ENCODE measurements around the gene TCFL5.

Gene TCFL5

DNA sequence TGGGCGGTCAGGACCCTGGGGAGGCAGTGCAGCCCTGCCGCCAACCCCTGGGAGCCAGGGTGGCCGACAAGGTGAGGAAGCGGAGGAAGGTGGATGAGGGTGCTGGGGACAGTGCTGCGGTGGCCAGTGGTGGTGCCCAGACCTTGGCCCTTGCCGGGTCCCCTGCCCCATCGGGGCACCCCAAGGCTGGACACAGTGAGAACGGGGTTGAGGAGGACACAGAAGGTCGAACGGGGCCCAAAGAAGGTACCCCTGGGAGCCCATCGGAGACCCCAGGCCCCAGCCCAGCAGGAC is 48.8 kb downstream of the TCFL5 start:
- DNase-seq (ENCODE audit: low read depth in 1 of 2, low spot score in 1 of 2), result no peak

GRCh38 chr20:62812181-62812906 is 49.3 kb downstream of the TCFL5 start:
- no peak for DNase-seq (ENCODE audit: low read depth in 1 of 2, low spot score in 1 of 2)

DNA sequence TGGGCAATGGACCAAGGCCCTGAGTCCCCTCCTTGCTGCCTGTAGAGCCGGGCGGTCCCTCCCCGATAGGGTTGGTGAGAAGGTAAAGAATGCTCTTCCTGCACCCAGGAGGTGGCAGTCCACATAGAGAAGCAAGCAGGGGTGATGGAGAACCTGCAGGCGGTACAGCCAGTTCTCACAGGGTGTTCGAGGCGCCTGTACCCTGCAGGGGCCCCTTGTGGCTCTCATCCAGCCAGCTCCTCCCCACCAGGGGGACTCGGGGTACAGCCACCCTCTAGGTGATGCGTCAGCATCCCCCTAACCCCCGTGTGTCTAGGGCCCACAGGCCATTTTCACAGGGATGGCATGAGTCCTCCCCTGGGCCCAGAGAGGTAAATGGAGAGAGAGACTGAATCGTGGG is 49.9 kb downstream of the TCFL5 start:
- DNase-seq (ENCODE audit: low read depth in 1 of 2, low spot score in 1 of 2), result no peak

GRCh38 chr20:62811320-62811719 is 50.3 kb downstream of the TCFL5 start:
- DNase-seq (ENCODE audit: low read depth in 1 of 2, low spot score in 1 of 2), result no peak

GRCh38 chr20:62809530-62810428 is 51.8 kb downstream of the TCFL5 start:
- no peak for DNase-seq (ENCODE audit: low read depth in 1 of 2, low spot score in 1 of 2)

DNA sequence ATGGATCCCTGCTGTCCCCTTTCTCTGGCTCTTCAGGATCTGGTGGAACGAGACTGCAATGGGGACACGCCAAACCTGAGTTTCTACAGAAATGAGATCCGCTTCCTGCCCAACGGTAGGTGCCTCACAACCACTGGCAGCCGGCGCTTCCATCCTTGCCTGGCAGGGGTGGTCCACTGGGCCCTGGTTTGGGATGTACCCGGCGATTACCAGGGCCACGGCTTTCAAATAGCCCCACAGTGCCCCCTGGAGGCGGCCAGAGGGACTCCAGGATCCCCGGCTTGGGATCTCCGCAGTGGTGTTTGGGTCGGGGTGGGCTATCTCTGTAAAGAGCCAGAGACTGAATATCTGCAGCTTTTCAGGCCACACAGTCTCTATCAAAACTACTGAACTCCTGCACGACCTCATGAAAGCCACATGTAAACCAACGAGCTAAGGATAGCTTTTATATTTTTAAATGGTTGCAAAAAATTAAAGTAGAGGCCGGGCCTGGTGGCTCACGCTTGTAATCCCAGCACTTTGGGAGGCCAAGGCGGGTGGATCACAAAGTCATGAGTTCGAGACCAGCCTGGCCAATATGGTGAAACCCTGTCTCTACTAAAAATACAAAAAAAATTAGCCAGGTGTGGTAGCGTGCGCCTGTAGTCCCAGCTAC is 53.3 kb downstream of the TCFL5 start:
- peak; percentile 53 to 65 for DNase-seq (ENCODE audit: low read depth in 1 of 2, low spot score in 1 of 2)

GRCh38 chr20:62807444-62808210 is 54.0 kb downstream of the TCFL5 start:
- DNase-seq (ENCODE audit: low read depth in 1 of 2, low spot score in 1 of 2), result no peak

DNA sequence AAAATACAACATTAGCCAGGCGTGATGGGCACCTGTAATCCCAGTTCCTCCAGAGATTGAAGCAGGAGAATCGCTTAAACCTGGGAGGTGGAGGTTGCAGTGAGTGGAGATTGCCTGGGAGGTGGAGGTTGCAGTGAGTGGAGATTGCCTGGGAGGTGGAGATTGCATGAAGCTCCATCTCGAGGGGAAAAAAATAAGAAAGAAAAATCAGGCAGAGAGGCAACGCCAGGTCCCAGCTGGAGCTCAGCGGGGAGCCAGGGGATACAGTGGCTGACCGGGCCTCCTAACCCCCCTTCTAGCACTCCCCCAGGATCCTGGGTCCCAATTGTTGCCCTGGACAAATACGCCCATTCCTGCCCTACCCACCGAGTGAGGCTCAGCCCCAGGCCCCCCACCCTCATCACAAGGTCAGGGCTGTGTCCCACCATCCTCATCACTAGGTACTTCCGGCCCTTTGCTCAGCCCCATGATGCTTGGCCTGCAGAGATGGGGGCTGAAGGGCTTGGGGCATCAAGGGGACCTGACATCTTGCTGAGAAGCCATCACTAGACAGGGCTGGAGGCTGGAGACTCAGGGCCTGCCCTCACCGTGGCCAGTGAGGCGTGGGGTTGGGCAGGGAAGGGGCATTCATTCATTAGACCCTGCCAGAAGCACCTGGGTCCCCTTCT is 55.1 kb downstream of the TCFL5 start:
- no peak for DNase-seq (ENCODE audit: low read depth in 1 of 2, low spot score in 1 of 2)

- DNase-seq (ENCODE audit: low read depth in 1 of 2, low spot score in 1 of 2), result no peak
Observed at GRCh38 chr20:62805711-62806382, 55.8 kb downstream of the TCFL5 start.

DNA sequence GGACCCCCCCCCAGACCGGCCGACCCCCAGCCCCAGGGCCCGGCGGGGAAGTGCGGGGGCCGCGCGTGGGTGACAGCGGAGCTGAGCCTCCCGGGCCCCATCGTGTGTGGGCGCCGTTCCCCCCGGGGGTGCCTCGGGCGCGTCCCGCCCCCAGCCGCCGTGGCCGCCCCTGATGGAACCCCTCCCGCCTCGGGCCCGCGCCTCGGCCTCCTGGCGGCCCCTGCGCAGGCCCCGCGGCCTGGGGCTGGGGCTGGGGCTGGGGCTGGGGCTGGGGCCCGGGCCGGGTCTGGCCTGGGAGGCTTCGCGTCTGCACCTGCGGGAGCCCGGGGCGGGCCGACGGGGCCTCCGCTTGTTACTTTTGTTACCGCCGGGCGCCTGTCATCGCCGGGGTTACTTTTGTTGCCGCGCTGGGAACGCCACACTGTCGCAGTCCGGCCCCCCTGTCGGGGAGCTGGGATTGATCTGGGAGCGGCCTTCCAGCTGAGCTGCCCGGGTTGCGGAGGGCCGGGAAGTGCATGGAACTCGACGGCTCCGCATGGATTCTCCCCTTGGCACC is 56.4 kb downstream of the TCFL5 start:
- DNase-seq (ENCODE audit: low read depth in 1 of 2, low spot score in 1 of 2), result no peak

DNA sequence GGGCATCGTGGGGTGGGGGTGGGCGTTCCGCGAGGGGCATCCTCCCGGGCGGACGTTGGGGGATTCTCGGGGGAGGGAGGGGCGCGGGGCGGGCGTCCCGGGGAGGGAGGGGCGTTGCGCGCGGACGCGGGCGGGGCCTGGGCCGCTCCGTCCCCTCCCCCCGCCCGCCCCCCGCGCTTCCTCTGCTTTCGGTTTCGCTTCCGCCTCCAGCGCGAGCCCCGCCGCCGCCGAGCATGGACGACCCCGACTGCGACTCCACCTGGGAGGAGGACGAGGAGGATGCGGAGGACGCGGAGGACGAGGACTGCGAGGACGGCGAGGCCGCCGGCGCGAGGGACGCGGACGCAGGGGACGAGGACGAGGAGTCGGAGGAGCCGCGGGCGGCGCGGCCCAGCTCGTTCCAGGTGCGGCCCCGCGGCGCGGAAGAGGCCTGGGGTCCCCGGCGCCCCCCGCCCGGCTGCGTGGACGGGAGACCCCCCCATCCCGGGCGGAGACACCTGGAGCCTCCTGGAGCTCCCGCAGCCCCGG is 56.9 kb downstream of the TCFL5 start, which contains the start of gene OGFR:
OGFR (plus strand) TSS at position 209 of the 528 bp plus-strand sequence; CDS start at position 234, 25 bp downstream.
- DNase-seq (ENCODE audit: low read depth in 1 of 2, low spot score in 1 of 2), result peak; percentile 49 to 64

GRCh38 chr20:62804021-62804626 is 57.5 kb downstream of the TCFL5 start:
- no peak for DNase-seq (ENCODE audit: low read depth in 1 of 2, low spot score in 1 of 2)

GRCh38 chr20:62802026-62802712 is 59.5 kb downstream of the TCFL5 start:
- DNase-seq (ENCODE audit: low read depth in 1 of 2, low spot score in 1 of 2), result no peak

DNA sequence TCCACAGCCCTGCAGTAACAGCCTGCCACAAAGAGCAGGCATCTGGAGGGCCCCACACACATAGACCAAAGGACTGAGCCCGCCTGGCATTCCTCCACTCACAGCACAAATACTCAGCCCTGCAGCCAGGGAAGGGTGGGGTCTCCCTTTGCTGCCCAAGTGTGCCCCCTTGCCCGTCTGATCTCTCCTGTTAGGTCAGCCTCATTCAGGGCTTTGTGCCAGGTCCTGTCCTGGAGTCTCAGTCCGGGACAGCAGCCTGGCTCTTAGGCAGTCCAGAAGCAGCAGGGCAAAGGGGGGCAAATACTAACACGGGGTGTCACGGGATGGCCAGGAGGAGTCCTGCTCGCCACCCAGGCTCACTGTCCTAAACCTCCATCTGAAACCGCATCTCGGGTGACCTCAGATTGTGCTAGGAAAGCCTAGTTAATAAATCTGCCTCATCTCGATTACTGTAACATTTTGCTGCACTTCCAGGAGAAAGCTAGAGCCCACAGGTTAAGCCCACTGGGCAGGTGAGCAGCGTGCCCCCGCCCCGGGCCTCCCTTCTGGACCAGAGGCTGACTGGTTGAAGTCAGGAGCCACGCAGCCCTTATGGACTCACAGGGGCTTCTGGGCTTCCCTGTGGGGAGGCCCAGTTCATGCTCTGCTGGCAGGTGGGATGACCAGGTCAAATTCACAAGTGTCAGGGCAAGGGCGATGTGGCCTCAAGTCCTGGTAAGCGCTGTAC is 60.2 kb downstream of the TCFL5 start:
- no peak for DNase-seq (ENCODE audit: low read depth in 1 of 2, low spot score in 1 of 2)

DNA sequence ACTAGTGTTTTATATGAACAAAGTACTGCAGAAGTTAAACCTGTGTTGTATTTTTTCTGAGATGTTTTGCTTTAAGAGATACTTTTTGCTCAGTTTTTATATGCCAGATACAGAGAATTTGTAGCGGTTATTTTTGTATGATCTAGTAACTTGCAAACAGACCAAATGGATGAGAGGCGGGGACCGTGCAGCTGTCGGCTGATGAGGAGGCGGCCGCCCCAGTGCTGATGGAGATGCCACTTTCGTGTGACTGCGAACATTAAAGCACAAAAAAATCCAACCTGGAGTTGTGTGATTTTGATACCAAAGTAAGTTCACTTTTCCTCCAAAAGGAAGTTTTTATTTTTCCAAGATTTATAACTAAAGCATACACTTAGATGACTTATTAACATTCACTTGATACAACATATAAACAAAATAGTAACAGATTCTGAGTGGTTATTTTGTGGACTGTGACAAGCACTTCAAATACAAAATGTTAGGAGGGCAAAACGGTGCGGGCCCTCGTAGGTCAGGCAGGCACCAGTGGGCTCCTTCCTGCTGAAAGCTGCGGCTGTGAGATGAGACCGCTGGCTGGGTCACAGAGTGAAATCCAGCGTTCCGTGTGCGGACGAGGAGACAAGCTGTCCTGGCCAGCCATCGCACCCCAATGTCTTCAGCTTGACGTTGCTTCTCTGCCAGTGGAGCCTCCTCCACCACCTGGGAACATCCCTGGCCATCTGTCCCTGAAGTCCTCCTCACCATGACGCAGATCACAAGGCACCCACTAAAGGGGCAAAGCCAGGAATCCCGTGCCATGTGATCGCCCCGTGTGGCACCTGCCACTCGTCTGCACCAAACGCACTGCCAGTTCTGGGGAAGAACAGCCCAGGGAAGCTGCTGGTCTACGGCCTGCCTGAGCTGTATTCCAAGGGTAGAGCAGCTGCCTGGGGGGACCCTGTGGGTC is 61.0 kb downstream of the TCFL5 start:
- DNase-seq (ENCODE audit: low read depth in 1 of 2, low spot score in 1 of 2), result no peak

GRCh38 chr20:62799873-62800272 is 61.7 kb downstream of the TCFL5 start:
- DNase-seq (ENCODE audit: low read depth in 1 of 2, low spot score in 1 of 2), result no peak

GRCh38 chr20:62799459-62799858 is 62.2 kb downstream of the TCFL5 start:
- DNase-seq (ENCODE audit: low read depth in 1 of 2, low spot score in 1 of 2), result no peak
